ENCODE measurements around the gene PSORS1C2.

PSORS1C2 gene

DNA sequence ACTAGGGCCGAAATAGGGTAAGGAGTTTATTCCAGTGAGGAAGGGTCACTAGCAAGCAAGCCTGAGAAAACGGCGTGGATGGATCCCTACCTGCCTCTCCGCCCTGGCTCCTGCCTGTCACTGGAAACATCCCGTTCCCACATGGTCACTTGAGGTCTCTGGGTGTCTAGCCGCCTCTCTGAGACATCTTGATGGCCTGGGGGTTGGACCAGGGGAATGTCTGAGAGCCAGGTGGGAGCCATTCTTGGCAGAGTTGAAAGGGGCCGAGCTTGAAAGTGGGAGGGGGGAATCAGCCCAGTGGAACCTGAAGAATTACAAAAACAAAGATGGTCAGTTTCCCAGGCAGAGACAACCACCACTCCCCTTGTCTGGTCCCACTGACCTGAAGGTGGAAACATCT lies 17.8 kb upstream of the PSORS1C2 start:
- DNase-seq (ENCODE audit: low spot score): no peak
- TF ChIP-seq, protein P1, sequence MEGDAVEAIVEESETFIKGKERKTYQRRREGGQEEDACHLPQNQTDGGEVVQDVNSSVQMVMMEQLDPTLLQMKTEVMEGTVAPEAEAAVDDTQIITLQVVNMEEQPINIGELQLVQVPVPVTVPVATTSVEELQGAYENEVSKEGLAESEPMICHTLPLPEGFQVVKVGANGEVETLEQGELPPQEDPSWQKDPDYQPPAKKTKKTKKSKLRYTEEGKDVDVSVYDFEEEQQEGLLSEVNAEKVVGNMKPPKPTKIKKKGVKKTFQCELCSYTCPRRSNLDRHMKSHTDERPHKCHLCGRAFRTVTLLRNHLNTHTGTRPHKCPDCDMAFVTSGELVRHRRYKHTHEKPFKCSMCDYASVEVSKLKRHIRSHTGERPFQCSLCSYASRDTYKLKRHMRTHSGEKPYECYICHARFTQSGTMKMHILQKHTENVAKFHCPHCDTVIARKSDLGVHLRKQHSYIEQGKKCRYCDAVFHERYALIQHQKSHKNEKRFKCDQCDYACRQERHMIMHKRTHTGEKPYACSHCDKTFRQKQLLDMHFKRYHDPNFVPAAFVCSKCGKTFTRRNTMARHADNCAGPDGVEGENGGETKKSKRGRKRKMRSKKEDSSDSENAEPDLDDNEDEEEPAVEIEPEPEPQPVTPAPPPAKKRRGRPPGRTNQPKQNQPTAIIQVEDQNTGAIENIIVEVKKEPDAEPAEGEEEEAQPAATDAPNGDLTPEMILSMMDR (IDR thresholded peaks at IDR 0.05; ENCODE audit: extremely low read depth, missing control alignments): no peak

DNA sequence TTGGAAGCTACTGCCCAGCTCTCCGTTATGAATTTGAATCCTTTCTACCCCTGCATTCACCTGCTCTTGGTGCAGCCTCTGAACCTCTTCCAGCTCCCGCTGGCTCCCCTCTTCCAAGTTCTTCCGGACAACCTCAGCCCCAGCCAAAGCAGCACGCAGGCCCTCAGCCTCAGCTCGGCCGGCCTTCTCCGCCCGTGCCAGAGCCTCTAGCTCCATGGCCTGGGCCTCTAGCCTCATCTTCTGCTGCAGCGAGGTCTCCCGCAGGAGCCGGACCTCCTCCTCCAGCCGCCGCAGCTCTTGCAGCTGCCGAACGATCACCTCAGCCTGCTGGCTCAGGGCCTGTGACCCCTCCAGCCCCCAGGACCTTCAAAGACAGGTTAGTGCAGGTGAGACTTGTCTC lies 15.6 kb upstream of the PSORS1C2 start:
- TF ChIP-seq, protein P1 (IDR thresholded peaks at IDR 0.05; ENCODE audit: extremely low read depth, missing control alignments): no peak
- DNase-seq (ENCODE audit: low spot score): no peak

DNA sequence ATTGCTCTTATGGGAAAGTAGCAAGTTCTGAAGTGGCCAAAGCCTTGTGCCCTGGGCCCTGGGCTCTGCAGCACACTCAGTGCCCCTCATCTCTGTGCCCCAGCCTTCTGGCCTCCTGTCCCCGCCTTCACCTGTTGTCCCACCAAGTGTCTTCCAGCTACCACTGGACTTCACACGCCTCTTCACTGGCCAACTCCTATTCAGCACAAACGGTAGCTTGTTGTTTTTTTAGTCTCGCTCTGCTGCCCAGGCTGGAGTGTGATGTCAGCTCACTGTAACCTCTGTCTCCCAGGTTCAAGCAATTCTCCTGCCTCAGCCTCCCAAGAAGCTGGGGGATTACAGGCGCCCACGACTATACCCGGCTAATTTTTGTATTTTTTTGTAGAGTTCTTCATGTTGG lies 13.9 kb upstream of the PSORS1C2 start:
- no peak for DNase-seq (ENCODE audit: low spot score)
- TF ChIP-seq, protein P1 (IDR thresholded peaks at IDR 0.05; ENCODE audit: extremely low read depth, missing control alignments): no peak

DNA sequence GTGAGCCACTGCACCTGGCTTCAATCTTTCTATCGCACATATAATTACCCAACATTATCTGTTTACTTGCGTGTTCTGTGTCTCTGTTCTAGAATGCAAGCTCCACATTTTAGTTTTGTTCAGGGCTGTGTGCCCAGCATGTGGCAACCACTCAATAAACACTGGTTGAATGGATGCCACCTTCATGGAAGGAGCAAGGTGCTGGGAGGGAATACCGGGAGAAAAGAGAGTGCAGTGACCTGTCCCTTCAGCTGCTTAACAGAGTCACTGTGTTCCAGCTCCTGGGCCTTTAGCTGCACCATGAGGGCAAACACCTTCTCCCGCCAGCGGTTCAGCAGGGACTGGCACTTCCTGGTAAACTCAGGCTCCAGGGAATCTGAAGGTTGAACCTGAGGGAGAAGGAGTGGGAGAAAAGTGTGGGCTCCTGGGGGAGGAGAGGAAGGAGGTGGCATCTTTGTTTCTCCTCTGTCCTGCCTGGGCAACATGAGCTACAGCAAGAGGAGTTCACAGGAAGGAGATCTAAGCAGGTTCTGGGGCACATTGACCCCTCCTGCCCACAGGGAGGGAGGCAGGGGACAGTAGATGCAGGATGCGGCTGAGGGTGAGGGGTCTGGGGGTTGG lies 11.1 kb upstream of the PSORS1C2 start:
- TF ChIP-seq, protein P1 (IDR thresholded peaks at IDR 0.05; ENCODE audit: extremely low read depth, missing control alignments): no peak
- DNase-seq (ENCODE audit: low spot score): no peak

DNA sequence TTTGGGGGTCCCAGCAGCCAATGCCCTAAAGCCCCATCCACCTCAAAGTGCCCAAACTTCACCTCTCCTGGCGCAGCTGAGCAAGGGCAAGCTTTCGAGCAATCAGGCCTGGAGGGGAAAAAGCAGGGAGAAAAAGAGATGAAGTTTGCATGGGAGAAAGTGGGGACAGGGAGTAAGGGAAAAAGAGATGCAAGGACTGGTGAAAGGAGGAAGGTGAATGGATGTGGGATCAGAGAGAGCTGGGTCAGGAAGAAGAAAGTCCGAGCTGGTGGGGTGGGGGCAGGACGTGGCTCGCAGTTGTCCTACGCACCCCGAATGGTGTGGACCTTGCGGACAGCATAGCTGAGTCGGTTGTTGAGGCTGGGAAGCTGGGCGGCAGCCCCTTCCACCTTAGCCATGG lies 6.5 kb upstream of the PSORS1C2 start:
- no peak for DNase-seq (ENCODE audit: low spot score)
- TF ChIP-seq, protein P1 (IDR thresholded peaks at IDR 0.05; ENCODE audit: extremely low read depth, missing control alignments): no peak

- TF ChIP-seq, protein P1 (IDR thresholded peaks at IDR 0.05; ENCODE audit: extremely low read depth, missing control alignments): no peak
- DNase-seq (ENCODE audit: low spot score): no peak
Observed at GRCh38 chr6:31144970-31145340, 6.1 kb upstream of the PSORS1C2 start.

GRCh38 chr6:31144296-31144969 lies 5.6 kb upstream of the PSORS1C2 start:
- TF ChIP-seq, protein P1 (IDR thresholded peaks at IDR 0.05; ENCODE audit: extremely low read depth, missing control alignments): no peak
- no peak for DNase-seq (ENCODE audit: low spot score)
